GM19025 (cell line): Measurements from ENCODE around the gene ZC3H4.
A peak's percentile ranks its signal among the peaks of the same experiment; 100 is the strongest.
"Not testable (repeated sequence)": the region's sequence is repeated elsewhere in the genome, so short reads cannot be mapped to it uniquely, and the experiment has no call there.

Experiments
- ATAC-seq: cut with Tn5 transposase; IDR thresholded peaks from one replicate; pipeline ENCODE4 v1.9.1; 2021; ENCODE audit warnings: mild to moderate bottlenecking, low read depth, moderate library complexity; ENCODE audit not compliant: unreplicated experiment

The ZC3H4 gene

GRCh38 chr19:47057328-47057727 lies 56.2 kb downstream of the ZC3H4 start:
- no peak for ATAC-seq

- no peak for ATAC-seq
Measured at GRCh38 chr19:47056411-47056810, 57.2 kb downstream of the ZC3H4 start.

DNA sequence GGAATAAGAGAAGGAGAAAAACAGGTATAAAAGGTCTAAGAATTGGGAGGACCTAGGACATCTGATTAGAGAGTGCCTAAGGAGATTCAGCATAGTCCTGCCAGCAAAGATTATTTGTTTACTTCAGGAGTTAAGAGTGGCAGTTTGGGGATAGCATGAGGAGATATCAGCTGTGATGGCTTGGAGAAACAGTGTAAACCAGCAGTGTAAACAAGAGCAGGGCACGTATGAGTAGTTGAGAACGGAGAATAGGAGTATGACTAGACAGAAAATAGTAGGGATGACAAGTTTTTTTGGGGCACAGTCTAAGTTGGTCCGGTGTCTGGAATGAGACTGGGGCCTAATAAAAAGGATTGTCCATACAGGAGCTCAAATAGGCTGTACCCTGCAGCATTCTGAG lies 63.0 kb downstream of the ZC3H4 start:
- not testable (repeated sequence) for ATAC-seq

DNA sequence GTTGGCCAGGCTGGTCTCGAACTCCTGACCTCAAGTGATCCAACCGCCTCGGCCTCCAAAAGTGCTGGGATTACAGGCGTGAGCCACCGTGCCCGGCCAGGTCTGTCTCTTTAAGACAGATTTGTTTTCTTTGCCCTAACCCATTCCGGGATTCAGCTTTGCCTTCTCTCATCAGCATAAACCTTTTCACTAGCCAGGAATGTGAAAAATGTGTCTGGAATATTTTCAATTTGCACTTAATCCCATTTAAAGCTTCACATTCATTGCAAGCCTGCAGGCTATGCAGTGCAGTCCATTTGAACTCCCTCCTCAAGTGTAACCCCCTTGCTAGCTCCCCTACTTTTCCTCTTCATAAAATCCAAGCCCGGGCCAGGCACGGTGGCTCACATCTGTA lies 64.3 kb downstream of the ZC3H4 start:
- no peak for ATAC-seq

GRCh38 chr19:47047763-47048405 lies 65.7 kb downstream of the ZC3H4 start:
- ATAC-seq, result peak; percentile 16

DNA sequence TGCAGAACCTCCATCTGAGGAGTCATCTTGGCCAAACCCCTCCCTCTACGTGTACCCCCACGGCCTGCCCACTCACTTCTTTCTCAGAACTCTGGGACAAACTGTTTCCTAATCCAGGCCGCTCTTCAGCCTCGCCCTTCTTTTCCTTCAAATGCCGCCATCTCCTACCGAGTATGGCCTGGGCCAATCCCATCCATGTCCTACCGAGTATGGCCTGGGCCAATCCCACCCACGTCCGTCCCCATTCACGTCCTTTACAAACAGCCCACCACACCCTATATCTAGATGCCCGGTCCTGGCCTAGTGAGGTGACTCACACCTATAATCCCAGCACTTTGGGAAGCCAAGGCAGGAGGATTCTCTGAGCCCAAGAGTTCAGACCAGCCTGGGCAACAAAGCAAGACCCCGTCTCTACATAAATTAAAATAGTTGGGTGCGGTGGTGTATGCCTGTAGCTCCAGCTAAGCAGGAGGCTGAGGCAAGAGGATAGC lies 66.3 kb downstream of the ZC3H4 start:
- no peak for ATAC-seq

DNA sequence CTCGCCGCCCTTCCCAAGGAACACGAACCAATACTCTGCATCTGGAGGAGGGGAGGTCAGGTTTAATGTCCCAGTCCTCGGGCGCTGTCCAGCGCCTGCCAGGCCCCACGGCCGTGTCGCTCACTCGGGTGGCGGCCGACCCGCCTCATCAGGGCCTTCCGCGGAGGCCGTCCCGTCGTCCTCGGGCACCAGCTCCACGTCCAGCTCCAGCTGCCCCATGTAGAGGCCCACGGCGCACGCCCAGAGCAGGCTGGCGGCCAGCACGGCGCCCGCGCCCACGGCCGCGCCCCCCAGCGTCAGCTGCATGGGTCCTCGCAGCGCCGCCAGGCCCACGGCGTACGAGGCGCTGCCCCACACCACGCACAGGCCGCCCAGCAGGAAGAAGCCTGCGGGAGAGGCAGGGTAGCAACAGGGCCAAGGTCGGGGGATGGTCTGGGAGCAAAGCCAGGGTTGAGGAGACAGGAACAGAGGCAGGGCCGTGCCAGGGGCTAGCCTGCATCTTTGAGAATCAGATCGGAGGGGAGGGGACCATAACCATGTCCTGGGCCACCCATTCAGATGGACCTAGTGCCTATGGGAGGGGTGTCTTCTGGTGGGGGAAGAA lies 67.6 kb downstream of the ZC3H4 start:
- no peak for ATAC-seq

GRCh38 chr19:47044946-47045866 lies 68.4 kb downstream of the ZC3H4 start:
- ATAC-seq, result no peak

- no peak for ATAC-seq
Measured at GRCh38 chr19:47040869-47041268, 72.7 kb downstream of the ZC3H4 start.

- ATAC-seq, result no peak
Measured at GRCh38 chr19:47039239-47039874, 74.2 kb downstream of the ZC3H4 start.

- no peak for ATAC-seq
Measured at GRCh38 chr19:47037766-47038165, 75.8 kb downstream of the ZC3H4 start.

DNA sequence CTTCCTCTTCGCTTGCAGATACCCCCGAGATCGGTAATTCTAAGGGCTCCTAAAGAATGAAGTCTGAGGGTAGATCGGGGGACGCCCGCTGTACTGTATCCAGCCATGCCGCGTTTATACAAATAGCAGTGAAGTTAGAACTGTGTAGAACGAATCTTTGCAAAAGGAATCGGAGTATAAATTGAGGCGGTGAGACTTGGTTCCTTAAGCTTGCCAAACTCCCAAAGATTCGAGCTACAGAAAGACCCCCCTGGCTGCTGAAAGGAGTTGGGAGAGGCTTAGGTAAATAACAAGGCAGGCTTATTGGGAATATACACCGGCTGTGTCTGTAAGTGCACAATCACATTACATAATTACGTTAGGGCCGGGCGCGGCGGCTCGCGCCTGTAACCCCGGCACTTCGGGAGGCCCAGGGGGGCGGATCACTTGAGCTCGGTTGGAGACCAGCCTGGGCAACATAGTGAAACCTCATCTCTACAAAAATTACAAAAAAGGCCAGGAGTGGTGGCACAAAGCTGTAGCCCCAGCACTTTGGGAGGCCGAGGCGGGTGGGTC lies 77.4 kb downstream of the ZC3H4 start:
- ATAC-seq, result no peak

DNA sequence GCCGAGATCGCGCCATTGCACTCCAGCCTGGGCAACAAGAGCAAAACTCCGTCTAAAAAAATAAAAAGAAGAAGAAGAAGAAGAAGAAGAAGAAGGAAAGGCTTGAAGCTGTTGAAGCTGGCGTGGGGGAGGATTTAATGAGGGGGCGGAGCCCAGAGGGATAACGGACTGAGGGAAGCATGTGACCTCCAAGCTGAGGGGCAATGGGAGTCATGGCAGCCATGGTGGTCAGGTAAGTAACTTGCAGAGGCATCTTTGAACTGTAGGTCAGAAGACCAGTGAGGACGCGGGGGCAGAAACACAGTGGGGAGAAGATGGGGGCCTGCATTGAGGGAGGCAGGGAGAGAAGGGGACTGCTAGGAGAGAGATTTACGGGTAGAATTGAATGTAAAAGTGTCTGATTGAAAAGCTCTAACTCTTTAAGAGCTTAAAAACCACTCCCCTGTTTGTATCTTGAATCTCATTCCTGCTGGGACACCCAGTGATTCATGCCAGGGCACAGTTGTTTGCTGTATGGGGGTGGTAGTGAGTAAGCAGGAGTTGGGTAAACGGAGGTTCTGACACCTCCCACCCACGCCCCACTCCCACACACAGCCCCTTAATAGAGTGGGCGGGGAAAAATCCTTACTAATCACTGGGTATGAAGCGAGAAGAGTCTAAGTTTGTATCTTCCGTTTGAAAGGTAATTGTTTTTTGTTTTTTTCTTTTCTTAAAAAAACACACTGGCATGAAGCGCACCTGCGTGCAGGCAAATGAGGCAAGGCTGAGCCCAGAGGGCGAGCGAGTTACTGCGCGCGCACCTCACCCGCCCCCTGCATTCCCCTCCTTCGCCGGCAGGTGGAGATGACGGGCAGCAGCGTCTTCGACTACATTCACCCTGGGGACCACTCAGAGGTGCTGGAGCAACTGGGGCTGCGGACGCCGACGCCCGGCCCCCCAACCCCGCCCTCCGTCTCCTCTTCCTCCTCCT lies 78.2 kb downstream of the ZC3H4 start:
- peak; percentile 83 for ATAC-seq

DNA sequence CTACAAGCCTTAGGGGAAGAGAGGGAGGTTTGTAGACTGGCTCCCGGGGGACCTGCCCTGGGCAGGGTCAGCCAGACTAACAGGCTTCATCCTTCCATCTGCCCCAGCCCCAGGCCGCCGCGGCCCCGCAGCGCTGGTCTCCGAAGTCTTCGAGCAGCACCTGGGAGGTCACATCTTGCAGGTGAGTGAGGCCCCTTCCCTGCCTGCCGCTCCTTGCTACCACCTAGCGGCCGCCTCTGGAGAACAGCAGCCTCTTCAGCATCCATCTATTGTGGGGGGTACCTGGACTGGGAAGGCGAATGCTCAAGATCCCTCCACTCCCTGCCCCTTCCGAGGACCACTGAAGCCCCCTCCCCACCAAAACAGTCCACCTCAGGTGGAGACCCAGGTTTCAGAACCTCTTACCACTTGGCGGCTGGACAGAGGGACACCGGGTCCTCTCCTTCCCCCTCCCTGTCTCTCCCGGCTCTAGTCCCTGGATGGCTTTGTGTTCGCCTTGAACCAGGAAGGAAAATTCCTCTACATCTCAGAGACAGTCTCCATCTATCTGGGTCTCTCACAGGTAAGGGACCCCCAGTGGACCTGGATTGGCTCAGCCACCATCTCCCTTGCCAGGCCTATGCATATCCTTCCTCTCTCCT lies 81.3 kb downstream of the ZC3H4 start:
- ATAC-seq, result no peak

DNA sequence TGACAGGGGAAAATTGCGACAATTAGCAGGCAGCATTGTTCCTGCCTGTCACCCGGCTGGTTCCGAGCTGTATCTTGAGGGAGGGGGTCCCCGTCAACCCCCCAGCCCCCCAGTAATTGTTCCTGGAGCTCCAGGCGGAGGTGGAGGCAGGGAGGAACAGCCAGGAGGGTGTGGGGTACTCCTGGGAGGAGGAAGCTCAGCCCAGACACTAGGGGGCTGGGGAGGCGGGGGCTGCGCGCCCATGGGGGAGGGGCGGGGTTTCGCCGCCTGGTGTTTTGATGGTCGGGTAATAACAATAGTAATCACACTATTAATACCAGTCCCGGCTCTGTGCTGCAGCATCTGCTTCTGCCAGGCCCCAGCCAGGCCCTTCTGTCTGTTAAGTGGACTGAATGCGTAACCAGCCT lies 85.4 kb downstream of the ZC3H4 start:
- ATAC-seq, result no peak

DNA sequence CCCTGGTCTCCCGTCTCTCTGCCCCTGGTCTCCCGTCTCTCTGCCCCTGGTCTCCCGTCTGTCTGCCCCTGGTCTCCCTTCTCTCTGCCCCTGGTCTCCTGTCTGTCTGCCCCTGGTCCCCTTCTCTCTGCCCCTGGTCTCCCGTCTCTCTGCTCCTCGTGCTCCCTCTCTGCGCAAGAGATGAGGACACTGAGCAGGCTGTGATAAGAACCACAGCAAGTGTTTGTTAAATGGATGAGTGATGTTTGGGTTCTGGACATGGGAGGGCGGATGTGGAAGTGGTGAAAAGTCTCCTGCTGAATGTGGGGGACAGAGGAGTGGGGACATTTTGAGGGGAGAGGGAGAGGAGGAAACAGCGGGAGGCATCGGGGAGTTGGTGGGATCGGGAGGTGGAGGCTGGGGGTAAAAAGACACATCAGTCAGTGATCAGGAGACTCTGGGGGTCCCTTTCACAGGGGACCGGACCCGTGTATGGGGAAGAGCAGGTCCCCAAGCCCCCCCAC lies 85.9 kb downstream of the ZC3H4 start:
- ATAC-seq, result no peak

DNA sequence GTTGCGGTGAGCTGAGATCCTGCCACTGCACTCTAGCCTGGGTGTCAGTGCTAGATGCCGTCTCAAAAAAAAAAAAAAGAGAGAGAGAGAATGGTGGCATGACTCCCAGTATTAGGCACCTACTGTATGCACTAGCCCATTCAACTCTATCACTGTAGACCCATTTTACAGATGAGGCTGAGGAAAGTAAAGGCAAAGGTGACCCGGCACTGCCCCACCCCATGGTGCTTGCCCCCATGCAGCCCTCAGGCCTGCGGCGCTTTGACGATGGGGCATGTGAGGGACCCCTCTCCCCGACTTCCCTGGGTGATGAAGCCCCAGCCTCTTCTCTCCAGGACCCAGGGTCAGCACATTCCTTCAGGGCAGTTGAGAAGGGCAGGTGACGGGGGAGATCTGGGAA lies 86.7 kb downstream of the ZC3H4 start:
- ATAC-seq, result no peak

- no peak for ATAC-seq
Measured at GRCh38 chr19:47026156-47026555, 87.4 kb downstream of the ZC3H4 start.

GRCh38 chr19:47024502-47024901 lies 89.1 kb downstream of the ZC3H4 start:
- ATAC-seq, result no peak
